Liver (tissue), 3 donors: ENCODE measurements around the gene CA9.

Experiments used
- FOXA1 ChIP-seq: IDR thresholded peaks from 2 replicates; pipeline ENCODE4 v1.6.1; 2016; ENCODE audit warnings: antibody characterized with exemption
- NR2F2 ChIP-seq: IDR thresholded peaks from 2 replicates; pipeline ENCODE4 v1.6.1; 2016; ENCODE audit warnings: antibody characterized with exemption
- RAD21 ChIP-seq, 2 donors: IDR thresholded peaks; 2 replicates each; pipeline ENCODE4 v1.6.1; 2016; ENCODE audit warnings: antibody characterized with exemption in 2 of 2, mild to moderate bottlenecking in 2 of 2
- SP1 ChIP-seq: IDR thresholded peaks from 2 replicates; pipeline ENCODE4 v1.6.1; 2018; ENCODE audit warnings: antibody characterized with exemption, mild to moderate bottlenecking
- TAF1 ChIP-seq: conservative IDR thresholded peaks from 2 replicates; pipeline ENCODE4 v1.6.1; 2016; ENCODE audit warnings: antibody characterized with exemption, mild to moderate bottlenecking
- YY1 ChIP-seq: IDR thresholded peaks from 2 replicates; pipeline ENCODE4 v1.6.1; 2016; ENCODE audit warnings: antibody characterized with exemption, mild to moderate bottlenecking
- TF ChIP-seq, protein P1 (sequence below): fragments of 150-350 bp; IDR thresholded peaks from 2 replicates; pipeline ENCODE4 v1.5.1; 2017; ENCODE audit warnings: improper control_type of control experiment, low read depth, low read length; ENCODE audit not compliant: missing input control
- TF ChIP-seq, protein P2 (sequence below): IDR thresholded peaks from 2 replicates; pipeline ENCODE4 v1.6.1; 2016; ENCODE audit warnings: antibody characterized with exemption
- TF ChIP-seq, protein P3 (sequence below): IDR thresholded peaks from 2 replicates; pipeline ENCODE4 v1.6.1; 2016; ENCODE audit warnings: antibody characterized with exemption, mild to moderate bottlenecking
- TF ChIP-seq, protein P4 (sequence below): IDR thresholded peaks from 2 replicates; pipeline ENCODE4 v1.6.1; 2016; ENCODE audit warnings: antibody characterized with exemption
- donor health status: healthy.
- donor health status: healthy.

- TF ChIP-seq, protein P1, sequence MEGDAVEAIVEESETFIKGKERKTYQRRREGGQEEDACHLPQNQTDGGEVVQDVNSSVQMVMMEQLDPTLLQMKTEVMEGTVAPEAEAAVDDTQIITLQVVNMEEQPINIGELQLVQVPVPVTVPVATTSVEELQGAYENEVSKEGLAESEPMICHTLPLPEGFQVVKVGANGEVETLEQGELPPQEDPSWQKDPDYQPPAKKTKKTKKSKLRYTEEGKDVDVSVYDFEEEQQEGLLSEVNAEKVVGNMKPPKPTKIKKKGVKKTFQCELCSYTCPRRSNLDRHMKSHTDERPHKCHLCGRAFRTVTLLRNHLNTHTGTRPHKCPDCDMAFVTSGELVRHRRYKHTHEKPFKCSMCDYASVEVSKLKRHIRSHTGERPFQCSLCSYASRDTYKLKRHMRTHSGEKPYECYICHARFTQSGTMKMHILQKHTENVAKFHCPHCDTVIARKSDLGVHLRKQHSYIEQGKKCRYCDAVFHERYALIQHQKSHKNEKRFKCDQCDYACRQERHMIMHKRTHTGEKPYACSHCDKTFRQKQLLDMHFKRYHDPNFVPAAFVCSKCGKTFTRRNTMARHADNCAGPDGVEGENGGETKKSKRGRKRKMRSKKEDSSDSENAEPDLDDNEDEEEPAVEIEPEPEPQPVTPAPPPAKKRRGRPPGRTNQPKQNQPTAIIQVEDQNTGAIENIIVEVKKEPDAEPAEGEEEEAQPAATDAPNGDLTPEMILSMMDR: no peak
- TF ChIP-seq NR2F2 (no peak), YY1 (no peak), SP1 (no peak), RAD21 (IDR thresholded peaks at IDR 0.05) (no peak), TAF1 (no peak), FOXA1 (no peak)
- TF ChIP-seq, protein P2, sequence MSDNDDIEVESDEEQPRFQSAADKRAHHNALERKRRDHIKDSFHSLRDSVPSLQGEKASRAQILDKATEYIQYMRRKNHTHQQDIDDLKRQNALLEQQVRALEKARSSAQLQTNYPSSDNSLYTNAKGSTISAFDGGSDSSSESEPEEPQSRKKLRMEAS: no peak
- TF ChIP-seq, protein P3, sequence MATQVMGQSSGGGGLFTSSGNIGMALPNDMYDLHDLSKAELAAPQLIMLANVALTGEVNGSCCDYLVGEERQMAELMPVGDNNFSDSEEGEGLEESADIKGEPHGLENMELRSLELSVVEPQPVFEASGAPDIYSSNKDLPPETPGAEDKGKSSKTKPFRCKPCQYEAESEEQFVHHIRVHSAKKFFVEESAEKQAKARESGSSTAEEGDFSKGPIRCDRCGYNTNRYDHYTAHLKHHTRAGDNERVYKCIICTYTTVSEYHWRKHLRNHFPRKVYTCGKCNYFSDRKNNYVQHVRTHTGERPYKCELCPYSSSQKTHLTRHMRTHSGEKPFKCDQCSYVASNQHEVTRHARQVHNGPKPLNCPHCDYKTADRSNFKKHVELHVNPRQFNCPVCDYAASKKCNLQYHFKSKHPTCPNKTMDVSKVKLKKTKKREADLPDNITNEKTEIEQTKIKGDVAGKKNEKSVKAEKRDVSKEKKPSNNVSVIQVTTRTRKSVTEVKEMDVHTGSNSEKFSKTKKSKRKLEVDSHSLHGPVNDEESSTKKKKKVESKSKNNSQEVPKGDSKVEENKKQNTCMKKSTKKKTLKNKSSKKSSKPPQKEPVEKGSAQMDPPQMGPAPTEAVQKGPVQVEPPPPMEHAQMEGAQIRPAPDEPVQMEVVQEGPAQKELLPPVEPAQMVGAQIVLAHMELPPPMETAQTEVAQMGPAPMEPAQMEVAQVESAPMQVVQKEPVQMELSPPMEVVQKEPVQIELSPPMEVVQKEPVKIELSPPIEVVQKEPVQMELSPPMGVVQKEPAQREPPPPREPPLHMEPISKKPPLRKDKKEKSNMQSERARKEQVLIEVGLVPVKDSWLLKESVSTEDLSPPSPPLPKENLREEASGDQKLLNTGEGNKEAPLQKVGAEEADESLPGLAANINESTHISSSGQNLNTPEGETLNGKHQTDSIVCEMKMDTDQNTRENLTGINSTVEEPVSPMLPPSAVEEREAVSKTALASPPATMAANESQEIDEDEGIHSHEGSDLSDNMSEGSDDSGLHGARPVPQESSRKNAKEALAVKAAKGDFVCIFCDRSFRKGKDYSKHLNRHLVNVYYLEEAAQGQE: no peak
- TF ChIP-seq, protein P4, sequence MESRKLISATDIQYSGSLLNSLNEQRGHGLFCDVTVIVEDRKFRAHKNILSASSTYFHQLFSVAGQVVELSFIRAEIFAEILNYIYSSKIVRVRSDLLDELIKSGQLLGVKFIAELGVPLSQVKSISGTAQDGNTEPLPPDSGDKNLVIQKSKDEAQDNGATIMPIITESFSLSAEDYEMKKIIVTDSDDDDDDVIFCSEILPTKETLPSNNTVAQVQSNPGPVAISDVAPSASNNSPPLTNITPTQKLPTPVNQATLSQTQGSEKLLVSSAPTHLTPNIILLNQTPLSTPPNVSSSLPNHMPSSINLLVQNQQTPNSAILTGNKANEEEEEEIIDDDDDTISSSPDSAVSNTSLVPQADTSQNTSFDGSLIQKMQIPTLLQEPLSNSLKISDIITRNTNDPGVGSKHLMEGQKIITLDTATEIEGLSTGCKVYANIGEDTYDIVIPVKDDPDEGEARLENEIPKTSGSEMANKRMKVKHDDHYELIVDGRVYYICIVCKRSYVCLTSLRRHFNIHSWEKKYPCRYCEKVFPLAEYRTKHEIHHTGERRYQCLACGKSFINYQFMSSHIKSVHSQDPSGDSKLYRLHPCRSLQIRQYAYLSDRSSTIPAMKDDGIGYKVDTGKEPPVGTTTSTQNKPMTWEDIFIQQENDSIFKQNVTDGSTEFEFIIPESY: no peak
Measured at GRCh38 chr9:35679766-35680330, 6.1 kb downstream of the CA9 start.
